CD4-positive, alpha-beta T cell (primary cell): ENCODE data around the gene RNF5. TPM values are rescaled to one million over a fixed set of nuclear protein-coding genes. Genes with fewer than 3 reads are reported as not detected.
"Not testable (repeated sequence)": the region's sequence is repeated elsewhere in the genome, so short reads cannot be mapped to it uniquely, and the experiment has no call there.

Experiments used
- ATAC-seq: fragments of 200-7000 bp; cut with Tn5 transposase; one replicate; pipeline ENCODE4 v1.10.0; 2022; ENCODE audit warnings: mild to moderate bottlenecking; ENCODE audit not compliant: poor library complexity
- CTCF ChIA-PET: fragments of 350-600 bp; sonication (Branson Sonifier 250); formaldehyde crosslinking; loops from one replicate; lab custom pipeline; 2021; ENCODE audit warnings: antibody characterized with exemption, inconsistent platforms; lab: Charles Lee
- POLR2A ChIA-PET: fragments of 350-600 bp; sonication (Branson Sonifier 250); formaldehyde crosslinking; loops from one replicate; lab custom pipeline; 2021; ENCODE audit warnings: antibody characterized with exemption, inconsistent platforms; lab: Charles Lee
- DNase-seq, 14 experiments: peaks; one replicate each; pipeline ENCODE4 v3.0.0-alpha.2; 2013 to 2020; ENCODE audit warnings: mixed read lengths in 2 of 14
- H3K27ac ChIP-seq, 2 donors: one replicate each; pipeline versions ENCODE4 v1.5.1 to v1.7.0; 2013; ENCODE audit warnings: low read length in 2 of 2, low read depth in 1 of 2, mild to moderate bottlenecking in 1 of 2
- H3K27me3 ChIP-seq, 2 experiments: 1 replicate in 1 of 2; 2 replicates in 1 of 2; pipeline versions ENCODE4 v1.6.1 to v1.7.0; 2013; ENCODE audit warnings: low read length in 2 of 2, control low read depth in 1 of 2, mild to moderate bottlenecking in 1 of 2, moderate library complexity in 1 of 2; ENCODE audit not compliant: insufficient read depth in 2 of 2, control insufficient read depth in 1 of 2
- H3K36me3 ChIP-seq: one replicate; pipeline ENCODE4 v1.6.1; 2013; ENCODE audit warnings: low read length, control low read depth; ENCODE audit not compliant: insufficient read depth
- H3K4me1 ChIP-seq: one replicate; pipeline ENCODE4 v1.6.1; 2013; ENCODE audit warnings: low read length, control low read depth; ENCODE audit not compliant: insufficient read depth
- H3K4me3 ChIP-seq: one replicate; pipeline ENCODE4 v1.5.1; 2013; ENCODE audit warnings: mild to moderate bottlenecking, low read length, moderate library complexity
- H3K9me3 ChIP-seq, 2 experiments: 1 replicate in 1 of 2; 2 replicates in 1 of 2; pipeline versions ENCODE4 v1.6.1 to v1.7.0; 2013; ENCODE audit warnings: low read length in 2 of 2, mild to moderate bottlenecking in 2 of 2, control low read depth in 1 of 2, moderate library complexity in 1 of 2; ENCODE audit not compliant: control insufficient read depth in 1 of 2, insufficient read depth in 1 of 2
- H3K27ac Mint-ChIP-seq: one replicate; pipeline ENCODE4 v1.8.0; 2020; ENCODE audit warnings: mixed read lengths
- H3K27me3 Mint-ChIP-seq: one replicate; pipeline ENCODE4 v1.8.0; 2021; ENCODE audit warnings: mixed read lengths
- H3K36me3 Mint-ChIP-seq: one replicate; pipeline ENCODE4 v1.8.0; 2021; ENCODE audit warnings: low read depth, mixed read lengths
- H3K4me1 Mint-ChIP-seq: one replicate; pipeline ENCODE4 v1.8.0; 2021; ENCODE audit warnings: low read depth, mixed read lengths
- H3K4me3 Mint-ChIP-seq: one replicate; pipeline ENCODE4 v1.8.0; 2020; ENCODE audit warnings: mild to moderate bottlenecking, mixed read lengths
- H3K9me3 Mint-ChIP-seq: one replicate; pipeline ENCODE4 v1.8.0; 2020; ENCODE audit warnings: mixed read lengths
- CTCF ChIP-seq: fragments of 200-600 bp; IDR thresholded peaks from one replicate; pipeline ENCODE4 v1.8.0; 2022; ENCODE audit warnings: antibody characterized with exemption, mild to moderate bottlenecking
- intact Hi-C, 2 experiments: fragments of 100-400 bp; cut with DNase I in 1 of 2; cut with micrococcal nuclease in 1 of 2; formaldehyde crosslinking; loops; one replicate each; pipeline versions ENCODE4 v1.15.1 to v1.9.0; 2023 to 2025; cut with DNase I, micrococcal nuclease
- total RNA-seq, 174 experiments: library from RNA in 2 of 174; stranded (reverse) in 2 of 174; gene quantifications; one replicate each; pipeline ENCODE4 v1.2.3 and lab custom pipeline; 2021 to 2026

RNF5 gene
- total RNA-seq, 2 experiments from 2014 or later = 9.6 to 9.9 TPM

- ChIA-PET POLR2A (no interaction called here), CTCF (no interaction called here)
- intact Hi-C loops = no loop called here
- no peaks in the 10 kb centered on the region for H3K27me3 Mint-ChIP-seq
- no peaks in the 10 kb centered on the region for H3K36me3 ChIP-seq
- no peak for ATAC-seq
- no peak overlapping the region for H3K27ac ChIP-seq
- no peak overlapping the region for H3K27ac Mint-ChIP-seq
- no peaks in the 10 kb centered on the region for H3K9me3 Mint-ChIP-seq
- no peaks in the 10 kb centered on the region for H3K36me3 Mint-ChIP-seq
- no peaks in the 10 kb centered on the region for H3K4me1 ChIP-seq
- TF ChIP-seq CTCF = no peak
- no peaks in the 10 kb centered on the region for H3K27me3 ChIP-seq
- H3K4me1 Mint-ChIP-seq = no peaks in the 10 kb centered on the region
- no peak overlapping the region for H3K4me3 Mint-ChIP-seq
- DNase-seq = no peak
- H3K4me3 ChIP-seq = no peak overlapping the region
- H3K9me3 ChIP-seq = no peaks in the 10 kb centered on the region
Measured at GRCh38 chr6:32140420-32141046, 37.7 kb upstream of the RNF5 start.

- peaks cover 11 to 16% of the 10 kb centered on the region in 2 experiments for H3K27me3 ChIP-seq
- DNase-seq, H3K27ac Mint-ChIP-seq, H3K4me3 ChIP-seq, H3K36me3 ChIP-seq, H3K27ac ChIP-seq, CTCF ChIA-PET, intact Hi-C loops, ATAC-seq, H3K9me3 Mint-ChIP-seq, H3K36me3 Mint-ChIP-seq, H3K4me3 Mint-ChIP-seq, POLR2A ChIA-PET: not testable (repeated sequence)
- H3K4me1 ChIP-seq = peaks cover 16% of the 10 kb centered on the region
- Mint-ChIP-seq H3K4me1 (peaks cover 14% of the 10 kb centered on the region), H3K27me3 (peaks cover 14% of the 10 kb centered on the region)
- H3K9me3 ChIP-seq = peaks cover 0 to 11% of the 10 kb centered on the region in 2 experiments
Measured at GRCh38 chr6:32144238-32144637, 34.0 kb upstream of the RNF5 start.

GRCh38 chr6:32146287-32146686 lies 31.9 kb upstream of the RNF5 start:
- no peak for TF ChIP-seq CTCF
- peaks cover 0 to 11% of the 10 kb centered on the region in 2 experiments for H3K9me3 ChIP-seq
- Mint-ChIP-seq H3K4me1 (peaks cover 28% of the 10 kb centered on the region), H3K9me3 (no peaks in the 10 kb centered on the region), H3K36me3 (peaks cover 4% of the 10 kb centered on the region), H3K27me3 (peaks cover 28% of the 10 kb centered on the region), H3K4me3 (no peak overlapping the region), H3K27ac (no peak overlapping the region)
- intact Hi-C loops = loop anchor here in 1 of 2 experiments (5.0 kb wide), 1 partner anchor 46 kb away; the partner anchor contains the start of genes GPSM3 and PBX2
- no peak for DNase-seq
- peaks cover 11 to 26% of the 10 kb centered on the region in 2 experiments for H3K27me3 ChIP-seq
- no peak overlapping the region for H3K4me3 ChIP-seq
- ChIA-PET CTCF (no interaction called here), POLR2A (interaction anchor here (0.9 kb wide), 1 partner anchor 26 kb away, joined by 4 read pairs; no protein-coding TSS in a partner anchor)
- no peak overlapping the region for H3K27ac ChIP-seq
- no peaks in the 10 kb centered on the region for H3K36me3 ChIP-seq
- H3K4me1 ChIP-seq = peaks cover 27% of the 10 kb centered on the region
- no peak for ATAC-seq
